ENCODE data around the gene TCF12. TPM values are rescaled to one million over a fixed set of nuclear protein-coding genes. Genes with fewer than 3 reads are reported as not detected.

The TCF12 gene
- total and polyA plus RNA-seq, 2 donors (not counting 3 experiments of a cell fraction or from before 2014, with no cell fraction given) = 72.1 to 133 TPM

- Histone ChIP-seq H3K4me2 (ENCODE audit: insufficient read depth, low read length) (no peak overlapping the region), H3K4me3 (replicated peaks in 1 of 3; ENCODE audit: insufficient read depth in 1 of 3, low read depth in 1 of 3, low read length in 3 of 3) (no peak overlapping the region), H3K9ac (replicated peaks; ENCODE audit: extremely low read depth, insufficient read depth, low read length) (no peak overlapping the region), H3K9me3 (replicated peaks; ENCODE audit: control insufficient read depth, insufficient read depth, low read length) (no peaks in the 10 kb centered on the region), H3K27ac (ENCODE audit: insufficient read depth, low read depth, low read length) (no peak overlapping the region), H3K79me2 (ENCODE audit: control insufficient read depth, insufficient read depth, low read length) (peaks cover 31% of the 10 kb centered on the region), H3K9me1 (replicated peaks; ENCODE audit: control insufficient read depth, extremely low read depth, insufficient read depth, low read length) (peaks cover 4% of the 10 kb centered on the region), H4K20me1 (replicated peaks; ENCODE audit: control insufficient read depth, extremely low read depth, insufficient read depth, low read length) (no peaks in the 10 kb centered on the region), H2AFZ (ENCODE audit: low read depth, low read length) (no peak overlapping the region), H3K4me1 (ENCODE audit: control insufficient read depth, extremely low read depth, insufficient read depth, low read length) (peaks cover 7% of the 10 kb centered on the region), H3K36me3 (ENCODE audit: control insufficient read depth in 2 of 2, extremely low read depth in 1 of 2, insufficient read depth in 2 of 2, low read length in 2 of 2) (no peaks in the 10 kb centered on the region), H3K27me3 (ENCODE audit: control insufficient read depth in 2 of 2, insufficient read depth in 2 of 2, low read length in 2 of 2) (no peaks in the 10 kb centered on the region)
- CTCF ChIA-PET = no interaction called here
- no peak for FAIRE-seq
- POLR2A ChIA-PET = no interaction called here
- dilution Hi-C loops (cut with MboI; ENCODE audit: extremely low pct_ligation_motif_present, low sequenced_read_pairs) = no loop called here
- no peak for DNase-seq (ENCODE audit: low read depth, low spot score)
- intact Hi-C loops (cut with micrococcal nuclease) = no loop called here
- no TSS peak for BruUV-seq (replicated peaks)
- TF ChIP-seq EZH2 (IDR thresholded peaks at IDR 0.05; ENCODE audit: borderline replicate concordance, low read depth, low read length, severe bottlenecking) (no peak), FOS (IDR thresholded peaks at IDR 0.05; ENCODE audit: borderline replicate concordance, insufficient read depth, low read length) (no peak), MYC (IDR thresholded peaks at IDR 0.05; ENCODE audit: low read depth, low read length) (no peak), POLR2AphosphoS5 (IDR thresholded peaks at IDR 0.05; ENCODE audit: insufficient read depth, low read depth, low read length) (no peak), CTCF (IDR thresholded peaks at IDR 0.05; ENCODE audit: extremely low read depth in 1 of 2, insufficient read depth in 1 of 2, low read depth in 1 of 2, low read length in 2 of 2) (no peak), JUN (IDR thresholded peaks at IDR 0.05; ENCODE audit: borderline replicate concordance, insufficient read depth, insufficient read length, low read depth) (no peak), GATA2 (IDR thresholded peaks at IDR 0.05; ENCODE audit: insufficient read depth, insufficient read length, low read depth, low read length) (no peak)
Measured at GRCh38 chr15:57098896-57099295, 180.5 kb downstream of the TCF12 start.
